HG03060 (cell line): ENCODE data around the gene TMEM178B.
"Not testable (repeated sequence)": the region's sequence is repeated elsewhere in the genome, so short reads cannot be mapped to it uniquely, and the experiment has no call there.

Experiments
- ATAC-seq: cut with Tn5 transposase; IDR thresholded peaks from one replicate; pipeline ENCODE4 v1.9.1; 2021; ENCODE audit warnings: low read depth, moderate number of reproducible peaks; ENCODE audit not compliant: unreplicated experiment

The TMEM178B gene

DNA sequence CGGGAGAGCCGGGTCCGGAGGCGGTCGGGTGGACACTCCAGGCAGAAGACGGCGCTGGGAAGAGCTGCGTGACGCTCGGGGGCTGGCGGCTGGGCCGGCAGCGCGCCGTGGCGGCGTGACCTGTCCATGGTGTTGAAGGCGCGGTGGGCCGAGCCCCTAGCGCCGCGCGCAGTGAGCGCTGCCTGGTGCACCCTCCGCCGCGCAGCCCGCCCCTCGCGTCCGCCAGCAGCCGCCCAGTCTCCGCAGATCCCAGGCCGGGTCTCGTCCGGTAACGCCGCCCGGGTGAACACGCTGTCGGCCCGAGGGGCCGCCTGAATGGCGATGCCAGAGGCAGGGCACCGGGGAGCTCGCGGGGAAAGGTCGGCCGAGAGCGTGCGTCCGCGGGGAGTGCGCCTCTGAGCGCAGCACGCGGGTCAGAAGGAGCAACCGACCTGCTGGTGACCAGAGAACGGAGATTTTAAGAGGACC lies 657 bp upstream of the TMEM178B start:
- ATAC-seq: no peak

DNA sequence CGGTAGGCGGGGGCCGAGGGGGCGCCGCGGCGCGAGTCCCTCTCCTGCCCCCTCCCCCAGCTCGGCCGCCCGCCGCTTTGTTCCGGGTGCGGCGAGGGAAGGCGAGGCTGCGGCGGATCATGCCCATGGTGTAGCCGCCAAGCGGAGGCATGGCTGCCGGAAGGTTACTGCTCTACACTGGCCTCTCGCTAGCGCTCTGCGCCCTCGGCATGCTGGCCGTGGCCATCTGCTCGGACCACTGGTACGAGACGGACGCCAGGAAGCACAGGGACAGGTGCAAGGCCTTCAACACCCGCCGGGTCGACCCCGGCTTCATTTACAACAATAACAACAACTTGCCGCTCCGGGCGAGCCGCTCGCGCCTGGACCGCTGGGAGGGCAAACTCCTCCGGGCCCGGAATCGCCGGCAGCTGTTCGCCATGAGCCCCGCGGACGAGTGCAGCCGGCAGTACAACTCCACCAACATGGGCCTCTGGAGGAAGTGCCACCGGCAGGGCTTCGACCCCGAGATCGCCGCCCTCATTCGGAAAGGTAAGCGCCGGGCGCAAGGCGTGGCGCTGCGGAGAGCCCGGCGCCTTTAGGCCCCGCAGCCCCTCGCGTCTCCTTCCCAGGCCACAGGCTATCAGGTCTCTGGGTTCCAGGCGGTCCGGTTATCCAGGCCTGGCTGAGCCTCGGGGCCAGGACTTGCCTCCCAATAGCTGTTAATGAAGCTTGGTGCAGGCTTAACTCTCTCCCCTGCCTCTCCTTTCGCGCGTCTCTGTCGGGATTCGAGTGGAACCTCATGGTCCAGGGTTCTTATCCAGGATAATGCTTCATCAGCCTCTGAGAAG lies 513 bp downstream of the TMEM178B start:
- ATAC-seq: no peak

DNA sequence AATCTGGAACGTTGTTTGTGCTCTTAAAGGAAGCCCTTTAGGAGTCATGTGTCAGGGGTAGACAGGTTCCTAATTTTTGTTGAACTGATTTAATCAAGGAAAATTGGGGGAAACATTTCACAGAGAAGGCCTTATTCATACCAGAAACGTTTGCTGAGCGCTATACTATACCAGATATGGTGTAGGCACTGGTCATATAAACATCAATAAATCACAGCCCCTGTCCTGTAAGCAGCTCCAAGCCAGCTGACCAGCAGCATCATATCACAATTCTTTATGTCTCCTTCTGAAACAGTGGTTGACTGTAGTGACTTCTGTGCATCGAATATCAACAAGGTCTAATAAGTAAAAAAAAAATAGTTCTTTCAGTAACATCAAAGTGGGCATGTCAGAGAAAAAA lies 1.1 kb downstream of the TMEM178B start:
- no peak for ATAC-seq

DNA sequence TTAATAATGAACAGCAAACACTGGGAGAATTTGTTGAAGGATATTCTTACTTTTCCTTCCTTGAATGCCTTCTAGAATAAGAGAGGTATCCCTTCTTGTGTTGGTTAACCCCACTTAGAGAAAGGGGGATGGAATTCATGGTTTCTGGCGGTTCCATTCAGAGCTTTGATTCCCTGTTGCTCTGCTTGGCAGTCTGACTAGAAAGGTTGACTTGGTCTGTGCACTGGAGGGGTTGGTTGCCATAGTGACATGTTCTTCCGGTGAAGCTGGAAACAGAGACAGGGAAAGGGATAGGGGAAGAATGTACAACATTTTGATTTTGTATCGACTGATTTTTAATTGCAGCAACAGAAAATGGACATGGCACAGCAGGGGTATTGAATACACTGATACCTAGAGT lies 2.5 kb downstream of the TMEM178B start:
- ATAC-seq: no peak

DNA sequence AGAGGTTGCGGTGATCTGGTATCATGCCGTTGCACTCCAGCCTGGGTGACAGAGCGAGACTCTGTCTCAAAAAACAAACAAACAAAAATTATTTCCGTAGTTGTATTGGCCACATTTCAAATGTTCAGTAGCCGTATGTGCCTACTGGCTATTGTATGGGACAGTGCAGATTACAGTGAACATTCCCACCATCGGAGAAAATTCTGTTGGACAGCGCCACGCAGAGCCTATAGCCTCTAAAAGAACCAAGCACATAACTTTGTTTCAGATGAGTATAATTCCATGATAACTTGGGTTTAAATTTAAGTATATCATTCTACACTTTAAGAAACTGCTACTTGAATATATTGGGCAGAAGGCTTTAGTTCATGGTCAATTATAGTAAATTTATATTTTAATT lies 5.4 kb downstream of the TMEM178B start:
- no peak for ATAC-seq

DNA sequence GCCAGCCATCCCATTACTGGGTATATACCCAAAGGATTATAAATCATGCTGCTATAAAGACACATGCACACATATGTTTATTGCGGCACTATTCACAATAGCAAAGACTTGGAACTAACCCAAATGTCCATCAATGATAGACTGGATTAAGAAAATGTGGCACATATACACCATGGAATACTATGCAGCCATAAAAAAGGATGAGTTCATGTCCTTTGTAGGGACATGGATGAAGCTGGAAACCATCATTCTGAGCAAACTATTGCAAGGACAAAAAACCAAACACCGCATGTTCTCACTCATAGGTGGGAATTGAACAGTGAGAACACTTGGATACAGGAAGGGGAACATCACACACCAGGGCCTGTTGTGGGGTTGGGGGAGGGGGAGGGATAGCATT lies 15.6 kb downstream of the TMEM178B start:
- ATAC-seq: not testable (repeated sequence)

DNA sequence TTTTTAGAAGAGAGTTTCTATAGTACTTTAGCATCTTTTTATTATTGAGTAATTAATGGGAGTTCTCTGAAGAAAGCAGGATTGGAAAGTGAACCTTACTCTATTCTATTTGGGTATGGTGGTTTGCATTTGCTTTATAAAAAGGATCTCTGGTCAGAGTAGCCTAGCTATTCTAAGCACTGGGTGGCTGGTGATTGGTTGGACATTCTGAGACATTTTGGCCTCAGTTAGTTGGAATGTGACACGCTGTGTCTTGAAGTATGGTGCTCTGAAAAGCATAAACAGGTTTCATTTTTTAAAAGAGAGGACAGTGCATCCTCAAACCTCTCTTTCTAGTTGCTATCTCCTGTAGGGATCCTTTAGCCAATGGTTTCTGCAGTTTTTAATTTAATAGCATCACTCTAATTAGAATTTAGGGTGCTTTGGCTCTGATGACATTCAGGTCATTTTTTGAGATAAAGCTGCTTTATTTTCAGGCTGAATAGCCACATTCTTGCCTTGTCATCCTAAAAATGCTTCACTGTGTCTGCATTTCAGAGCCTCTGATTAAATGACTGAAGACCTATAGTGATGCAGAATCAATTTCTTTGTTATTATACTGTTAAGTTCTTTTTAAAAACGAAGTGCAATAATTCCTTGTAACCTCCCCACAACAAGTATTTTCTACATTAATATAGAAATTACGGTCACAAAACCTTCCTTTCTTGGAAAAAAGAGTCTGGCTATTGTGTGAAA lies 20.6 kb downstream of the TMEM178B start:
- ATAC-seq: no peak

DNA sequence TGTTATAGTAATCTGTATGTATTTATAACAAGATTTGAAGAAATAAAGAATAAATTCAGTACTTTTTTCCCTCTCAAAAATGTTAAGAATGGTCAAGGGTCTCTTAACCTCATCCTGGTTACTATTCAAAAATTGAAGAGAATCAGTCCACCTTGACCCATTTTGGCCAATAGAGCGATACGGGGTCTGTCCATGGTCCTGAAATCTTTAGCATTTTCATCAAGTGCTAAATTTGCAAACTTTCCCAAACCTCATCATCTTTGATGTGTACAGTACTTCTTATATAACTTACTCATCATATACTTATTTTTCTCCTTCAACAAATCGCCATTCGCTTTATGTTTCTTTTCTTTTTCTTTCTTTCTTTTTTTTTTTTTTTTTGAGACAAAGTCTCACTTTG lies 23.6 kb downstream of the TMEM178B start:
- ATAC-seq: no peak

DNA sequence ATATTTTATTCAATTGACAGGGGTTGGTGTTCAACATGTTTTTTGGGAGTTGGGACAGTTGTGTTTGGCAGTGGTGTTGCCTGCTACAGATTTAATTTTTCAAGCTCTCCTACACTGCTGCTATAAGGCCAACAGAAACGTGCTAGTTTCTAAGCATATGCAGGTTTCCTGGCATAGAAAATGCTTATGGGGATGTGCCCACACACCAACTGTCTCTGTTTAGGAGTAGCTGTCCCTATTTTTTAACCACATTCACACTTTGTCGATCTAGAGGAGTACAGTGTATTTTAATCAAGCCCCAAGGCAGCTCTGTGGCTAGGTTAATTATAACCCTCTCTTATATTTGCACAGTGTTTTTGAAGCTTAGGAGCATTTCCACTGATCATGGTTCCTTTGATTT lies 28.6 kb downstream of the TMEM178B start:
- no peak for ATAC-seq

DNA sequence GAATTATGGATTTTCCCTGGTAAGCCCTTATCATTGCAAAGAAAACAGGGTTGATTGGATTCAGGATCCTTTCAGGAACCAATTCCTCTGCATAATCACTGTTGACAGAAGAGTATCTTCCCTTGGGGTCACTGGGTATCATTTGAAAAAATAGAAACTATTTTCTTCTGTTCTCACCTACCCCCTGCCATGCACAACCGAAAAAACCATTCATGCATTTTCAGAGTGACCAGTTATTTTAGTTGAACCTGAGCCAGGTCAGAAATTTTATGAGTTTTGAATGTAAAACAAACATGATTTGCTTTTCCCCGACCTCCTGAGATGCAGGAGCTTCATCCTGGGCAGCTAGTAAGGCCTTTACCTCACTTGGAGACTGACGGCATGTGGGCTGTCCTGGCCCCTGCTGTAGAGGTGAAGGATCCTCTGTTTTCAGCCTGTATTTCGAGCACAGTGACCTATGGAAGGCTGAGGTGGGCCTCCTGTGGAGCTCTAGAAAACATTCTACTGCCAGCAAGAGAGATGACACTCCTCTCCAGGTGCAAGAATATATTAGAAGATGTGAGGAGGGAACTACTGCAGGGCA lies 30.1 kb downstream of the TMEM178B start:
- no peak for ATAC-seq

DNA sequence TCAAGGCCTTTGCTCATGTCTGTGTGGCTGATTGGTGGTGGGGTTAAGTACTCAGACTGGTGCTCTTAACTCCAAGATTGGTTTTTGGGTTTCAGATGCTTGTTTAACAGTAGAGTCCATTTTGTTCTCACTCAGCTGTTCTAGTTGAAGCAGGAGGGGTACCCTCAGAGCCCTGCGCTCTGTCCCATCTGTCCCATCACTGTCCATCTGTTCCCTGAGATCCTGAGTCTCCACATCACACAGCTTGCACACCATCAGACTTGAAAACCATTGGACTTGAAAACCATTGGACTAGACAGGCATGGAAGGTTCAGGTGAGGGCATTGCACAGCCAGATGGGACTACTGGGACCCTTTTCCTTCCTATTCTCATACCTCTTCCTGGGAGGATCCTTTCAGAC lies 39.3 kb downstream of the TMEM178B start:
- no peak for ATAC-seq

DNA sequence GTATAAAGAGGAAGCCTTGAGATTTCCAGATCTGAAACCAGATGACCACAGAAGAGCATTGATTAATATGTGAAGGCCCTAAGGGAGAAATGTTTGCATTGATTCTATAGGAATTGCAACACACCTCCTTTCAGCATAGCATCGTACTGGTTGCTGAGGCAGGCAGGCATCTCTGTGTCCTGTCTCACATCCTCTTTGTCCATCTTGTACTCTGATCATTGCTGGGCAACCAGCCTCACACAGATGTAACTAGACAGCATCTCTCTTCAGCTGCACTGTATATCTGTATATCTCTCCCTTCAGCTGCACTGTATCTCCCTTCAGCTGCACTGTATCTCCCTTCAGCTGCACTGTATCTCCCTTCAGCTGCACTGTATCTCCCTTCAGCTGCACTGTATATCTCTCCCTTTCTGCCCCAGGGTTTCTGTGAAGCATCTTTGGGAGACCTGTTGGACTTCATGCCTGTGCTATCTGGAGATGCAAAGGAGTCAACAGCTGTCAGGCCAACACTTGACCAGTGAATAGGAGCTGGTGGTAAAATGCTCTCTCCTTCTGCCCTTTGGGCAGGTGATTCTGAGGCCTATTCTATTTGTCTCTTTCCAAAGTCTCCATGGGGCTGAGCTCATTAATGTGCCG lies 40.3 kb downstream of the TMEM178B start:
- no peak for ATAC-seq

DNA sequence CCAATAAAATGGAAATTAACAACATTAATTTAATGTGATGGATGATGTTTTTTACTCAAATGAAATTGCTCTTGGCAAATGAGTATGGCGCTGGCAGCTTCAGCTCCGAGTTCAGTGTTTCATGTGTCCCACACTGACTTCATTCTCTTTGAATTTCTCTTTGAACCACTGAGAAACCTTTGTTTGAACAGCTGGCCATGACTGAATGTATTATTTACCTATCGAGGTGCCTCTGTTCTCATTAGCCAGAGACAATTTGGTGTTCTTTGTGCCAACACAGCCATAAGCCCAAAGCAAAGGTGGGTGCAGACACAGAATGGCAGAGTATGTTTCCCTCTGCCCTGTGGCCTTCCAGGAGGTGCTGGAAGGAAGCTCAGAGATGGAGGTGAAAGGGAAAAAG lies 42.1 kb downstream of the TMEM178B start:
- no peak for ATAC-seq

DNA sequence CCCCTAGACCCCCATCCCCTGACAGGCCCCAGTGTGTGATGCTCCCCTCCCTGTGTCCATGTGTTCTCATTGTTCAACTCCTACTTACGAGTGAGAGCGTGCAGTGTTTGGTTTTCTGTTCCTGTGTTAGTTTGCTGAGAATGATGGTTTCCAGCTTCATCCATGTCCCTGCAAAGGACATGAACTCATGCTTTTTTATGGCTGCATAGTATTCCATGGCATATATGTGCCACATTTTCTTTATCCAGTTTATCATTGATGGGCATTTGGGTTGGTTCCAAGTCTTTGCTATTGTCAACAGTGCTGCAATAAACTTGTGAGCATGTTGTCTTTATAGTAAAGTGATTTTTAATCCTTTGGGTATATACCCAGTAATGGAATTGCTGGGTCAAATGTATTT lies 42.8 kb downstream of the TMEM178B start:
- ATAC-seq: not testable (repeated sequence)

DNA sequence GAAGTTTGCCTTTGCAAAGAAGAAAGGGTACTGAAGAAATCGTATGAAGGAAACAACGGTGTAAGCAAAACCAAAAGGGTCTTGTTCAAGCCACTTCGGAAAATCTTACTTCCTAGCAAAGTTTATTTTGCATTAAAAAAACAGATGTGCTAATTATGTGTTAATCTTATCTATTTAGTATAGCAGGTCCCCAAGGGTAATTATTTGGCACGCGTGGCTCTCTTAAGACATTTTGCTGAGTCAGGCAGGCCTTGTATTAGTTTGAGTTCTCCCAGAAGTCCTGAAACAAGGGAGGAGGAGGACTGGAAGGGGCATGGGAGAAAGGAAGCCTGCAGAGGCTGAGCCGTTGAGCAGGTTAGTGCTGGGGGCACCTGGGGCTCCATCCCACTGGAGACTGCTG lies 44.9 kb downstream of the TMEM178B start:
- no peak for ATAC-seq

DNA sequence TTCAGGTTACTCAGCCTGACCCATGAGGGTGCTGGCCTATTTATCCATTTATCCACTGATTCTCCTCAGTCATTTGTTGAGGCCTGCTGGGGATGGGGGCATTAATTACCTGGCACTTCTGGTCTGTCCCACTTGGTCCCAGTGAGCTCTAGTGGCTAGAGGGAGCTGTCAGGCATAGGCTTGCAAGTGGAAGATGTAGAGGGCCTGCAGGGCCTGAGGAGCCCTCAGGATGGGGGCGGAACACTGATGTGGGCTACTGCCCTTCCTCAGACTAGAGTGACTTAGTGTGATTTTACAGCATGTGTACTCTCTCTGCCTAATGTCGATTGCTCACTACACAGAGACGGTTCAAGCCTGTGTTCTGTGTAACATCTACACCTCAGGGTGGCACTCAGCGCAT lies 45.3 kb downstream of the TMEM178B start:
- ATAC-seq: no peak

DNA sequence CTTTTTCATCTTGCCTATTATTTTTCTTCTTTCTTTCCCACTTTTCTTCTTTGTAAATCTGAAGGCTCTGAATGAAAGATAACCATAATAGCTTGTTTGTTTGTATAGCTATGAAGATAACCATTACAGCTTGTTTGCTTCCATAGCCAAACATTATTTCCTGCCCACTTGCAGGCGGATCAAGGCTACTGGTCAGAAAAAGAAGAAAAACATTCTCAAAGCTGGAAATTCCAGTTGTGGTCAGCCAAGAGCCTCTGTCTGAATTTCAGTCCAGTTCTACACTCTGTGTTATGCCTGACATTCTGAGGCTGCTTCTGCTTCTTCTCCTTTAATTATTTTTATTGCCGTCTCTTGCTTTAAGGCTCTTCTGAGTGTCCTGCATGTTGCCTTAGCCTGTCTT lies 48.9 kb downstream of the TMEM178B start:
- ATAC-seq: no peak

DNA sequence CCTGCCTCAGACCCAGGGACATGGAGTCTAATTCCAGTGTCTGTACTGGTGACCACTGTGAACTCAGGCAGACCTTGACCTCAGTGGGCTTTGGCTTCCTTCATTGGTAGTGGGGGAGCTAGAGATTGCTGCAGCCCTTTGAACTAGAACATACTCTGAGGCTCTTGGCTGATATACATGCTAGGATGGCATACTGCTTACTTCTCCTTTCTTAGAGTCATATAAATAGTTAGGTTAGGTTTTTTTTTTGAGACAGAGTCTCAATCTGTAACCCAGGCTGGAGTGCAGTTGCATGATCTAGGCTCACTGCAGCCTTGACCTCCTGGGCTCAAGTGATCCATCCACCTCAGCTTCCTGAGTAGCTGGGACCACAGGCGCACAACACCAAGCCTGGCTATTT lies 49.7 kb downstream of the TMEM178B start:
- no peak for ATAC-seq

DNA sequence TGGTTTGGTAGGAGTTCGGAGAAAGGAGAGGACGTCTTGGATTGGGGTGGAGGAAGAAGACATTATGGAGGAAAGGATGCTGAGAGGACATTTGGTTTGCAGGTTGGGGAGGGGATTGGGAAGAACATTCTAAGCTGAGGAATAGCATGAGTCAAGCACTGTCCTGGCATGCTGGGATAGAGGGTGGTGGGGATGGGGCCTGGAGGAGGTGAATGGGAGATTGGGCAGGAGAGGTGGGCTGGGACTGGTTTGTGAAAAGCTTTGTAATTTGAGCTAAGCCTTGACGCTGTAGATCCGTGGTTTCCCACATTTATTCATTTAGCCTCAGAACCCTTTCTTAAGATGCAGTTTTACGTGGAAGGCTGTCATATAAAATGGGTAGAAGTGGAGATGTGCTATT lies 52.2 kb downstream of the TMEM178B start:
- no peak for ATAC-seq

DNA sequence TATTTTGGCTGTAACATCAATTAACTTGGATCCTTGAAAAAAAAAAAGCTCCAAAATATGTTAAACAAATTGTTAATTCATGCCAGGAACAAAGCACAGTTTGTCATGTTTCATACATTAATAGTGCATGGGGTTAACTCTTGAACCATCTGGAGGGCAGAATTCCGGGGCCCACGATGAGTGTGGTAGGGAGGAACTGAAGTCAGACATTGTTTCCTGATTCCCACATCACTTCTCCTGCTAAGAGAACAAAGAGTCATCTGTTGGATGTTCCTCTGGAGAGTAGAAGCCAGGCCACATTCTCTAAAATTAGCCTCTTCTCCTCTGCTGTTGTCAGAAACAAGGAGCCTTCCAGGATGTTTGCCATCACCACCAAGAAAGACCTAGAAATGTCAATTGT lies 54.6 kb downstream of the TMEM178B start:
- no peak for ATAC-seq

DNA sequence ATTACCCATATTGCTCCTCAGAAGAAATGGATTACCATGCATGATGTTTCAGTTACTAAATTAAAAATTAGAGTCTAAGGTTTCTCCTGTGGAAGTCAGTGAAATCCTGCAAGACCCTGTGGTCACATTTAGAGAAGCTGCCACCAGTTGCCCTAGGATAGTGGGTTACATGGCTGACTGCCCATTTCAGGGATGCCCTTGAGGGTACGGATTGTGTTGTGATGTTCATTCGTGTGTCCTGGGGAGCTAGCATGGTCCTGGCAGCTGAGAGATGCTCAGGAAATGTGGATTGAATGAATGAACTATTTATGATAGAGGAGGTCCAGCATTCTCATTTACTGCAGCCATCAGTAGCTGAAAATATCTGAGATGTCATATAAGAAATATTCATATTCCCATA lies 55.1 kb downstream of the TMEM178B start:
- ATAC-seq: no peak
